ENCODE measurements around the gene RABL3. TPM values are rescaled to one million over a fixed set of nuclear protein-coding genes. Genes with fewer than 3 reads are reported as not detected.
A peak's percentile ranks its signal among the peaks of the same experiment; 100 is the strongest.

RABL3 gene
- total and polyA plus RNA-seq, 2 of the 4 experiments (the other 2 are of a cell fraction): 5.3 to 17.0 TPM

GRCh38 chr3:120742849-120743365 is 591 bp upstream of the RABL3 start:
- Histone ChIP-seq H3K9me1 (ENCODE audit: insufficient read depth, low read length) (peaks cover 5% of the 10 kb centered on the region), H2AK5ac (ENCODE audit: low read depth, low read length) (peak overlapping the region; percentile 79), H2AFZ (replicated peaks; ENCODE audit: low read length, poor library complexity) (peak overlapping the region; percentile 84), H3K27ac (ENCODE audit: insufficient read depth, low read length) (peak overlapping the region; percentile 61), H4K91ac (ENCODE audit: insufficient read depth, low read depth, low read length) (peak overlapping the region; percentile 71), H3K4me1 (ENCODE audit: control insufficient read depth, insufficient read depth, low read length) (peaks cover 4% of the 10 kb centered on the region), H4K20me1 (ENCODE audit: insufficient read depth, low read length) (no peaks in the 10 kb centered on the region), H3K56ac (ENCODE audit: extremely low read depth, insufficient read depth, low read length) (peak overlapping the region; percentile 71), H2AK9ac (replicated peaks; ENCODE audit: low read depth, low read length, poor library complexity) (peak overlapping the region; percentile 62), H3K4me2 (ENCODE audit: low read depth, low read length) (peak overlapping the region; percentile 70), H3K9ac (ENCODE audit: low read depth, low read length) (peak overlapping the region; percentile 74), H2BK20ac (ENCODE audit: low read depth, low read length) (no peak overlapping the region), H3K9me3 (ENCODE audit: control insufficient read depth, insufficient read depth, low read length) (no peaks in the 10 kb centered on the region), H2BK120ac (ENCODE audit: low read depth, low read length) (peak overlapping the region; percentile 16), H3K36me3 (ENCODE audit: control insufficient read depth, insufficient read depth, low read length) (no peaks in the 10 kb centered on the region), H3K14ac (replicated peaks; ENCODE audit: low read depth, low read length) (peak overlapping the region; percentile 72), H4K8ac (ENCODE audit: low read depth in 2 of 2, low read length in 2 of 2) (peak overlapping the region; percentile 71 to 89), H4K5ac (ENCODE audit: low read depth, low read length) (peak overlapping the region; percentile 23), H3K79me1 (ENCODE audit: low read depth in 1 of 2, low read length in 2 of 2) (peaks cover 34 to 48% of the 10 kb centered on the region in 2 experiments), H3K27me3 (ENCODE audit: control insufficient read depth, insufficient read depth, low read length) (no peaks in the 10 kb centered on the region), H3K18ac (ENCODE audit: low read depth, low read length) (no peak overlapping the region; the same call in 1 of the 2 replicates), H2BK5ac (ENCODE audit: low read depth, low read length, poor library complexity, severe bottlenecking) (peak overlapping the region; percentile 53), H2BK15ac (ENCODE audit: low read depth, low read length) (0 out of 3 replicates have a peak overlapping the region, but pooled peaks have one; percentile 33), H3K4ac (ENCODE audit: low read depth, low read length) (peak overlapping the region; percentile 69), H3K4me3 (ENCODE audit: insufficient read depth, low read depth, low read length) (peak overlapping the region; percentile 61), H3K23ac (ENCODE audit: low read depth, low read length) (peak overlapping the region; percentile 78)
- in situ Hi-C loops (cut with MboI; ENCODE audit: low sequenced_read_pairs) (no loop called here), dilution Hi-C loops (cut with HindIII; ENCODE audit: low sequenced_read_pairs, unreplicated experiment) (no loop called here), intact Hi-C loops (cut with micrococcal nuclease) (loop anchor here (1.0 to 2.0 kb wide), 5 partner anchors 44 to 786 kb away; partner anchors contain the start of gene NDUFB4)
- ChIA-PET POLR2A (ENCODE audit: unreplicated experiment) (interaction anchor here (0.6 kb wide), 1 partner anchor 143 kb away, joined by 6 read pairs; no protein-coding TSS in a partner anchor), CTCF (interaction anchor here (0.6 to 1.7 kb wide), 4 partner anchors 23 to 184 kb away, joined by 3 to 4 read pairs (median 3); no protein-coding TSS in a partner anchor)
- TSS peak; percentile 75 for BruUV-seq (replicated peaks)
- TF ChIP-seq MAZ (IDR thresholded peaks at IDR 0.05; ENCODE audit: borderline replicate concordance, low read depth, low read length) (no peak), CHD1 (IDR thresholded peaks at IDR 0.05; ENCODE audit: low read depth, low read length) (no peak), RAD21 (IDR thresholded peaks at IDR 0.05; ENCODE audit: low read length) (no peak), MAFK (IDR thresholded peaks at IDR 0.05; ENCODE audit: low read depth, low read length) (no peak), POLR2A (IDR thresholded peaks at IDR 0.05; ENCODE audit: low read depth, low read length) (no peak)
- DNase-seq: peak; percentile 29
- peak; percentile 30 for ATAC-seq (ENCODE audit: low read depth)
- 0% methylated on average over 2 of the region's 26 CpGs; no CpG with 5 or more reads in 1 of the 2 experiments for WGBS, 2 experiments (ENCODE audit: extremely low coverage in 2 of 2, insufficient read length in 1 of 2)
